Left ventricle myocardium inferior (tissue), 1 donor: Measurements from ENCODE around the gene FSTL5. TPM values are rescaled to one million over a fixed set of nuclear protein-coding genes. Genes with fewer than 3 reads are reported as not detected.

Source experiments
- DNase-seq: peaks from one replicate; pipeline ENCODE4 v3.0.0-alpha.2; 2020
- H3K27ac ChIP-seq: fragments of 200-600 bp; replicated peaks from 2 replicates; pipeline ENCODE4 v1.8.0; 2021
- H3K27me3 ChIP-seq: fragments of 200-600 bp; 2 replicates; pipeline ENCODE4 v1.8.0; 2021; ENCODE audit warnings: low read depth
- H3K36me3 ChIP-seq: fragments of 200-600 bp; 2 replicates; pipeline ENCODE4 v1.8.0; 2021
- H3K4me1 ChIP-seq: fragments of 200-600 bp; 2 replicates; pipeline ENCODE4 v1.8.0; 2021
- H3K4me3 ChIP-seq: fragments of 200-600 bp; 2 replicates; pipeline ENCODE4 v1.8.0; 2021; ENCODE audit warnings: mild to moderate bottlenecking, moderate library complexity
- H3K9me3 ChIP-seq: fragments of 200-600 bp; replicated peaks from 2 replicates; pipeline ENCODE4 v1.8.0; 2021
- CTCF ChIP-seq: fragments of 200-600 bp; IDR thresholded peaks from 2 replicates; pipeline ENCODE4 v1.8.0; 2021; ENCODE audit warnings: antibody characterized with exemption, mild to moderate bottlenecking, borderline replicate concordance
- intact Hi-C: fragments of 100-400 bp; cut with micrococcal nuclease; formaldehyde crosslinking; loops from one replicate; pipeline ENCODE4 v1.11.0; 2022
- total RNA-seq: library from RNA; stranded (reverse); fragmentation: NEBNext Ultra II Directional; extraction: Animal tissue kit (Norgen Biotek cat#: 25700); gene quantifications from one replicate; pipeline ENCODE4 v1.2.1, GENCODE V29; 2021
- donor health status: DM: no; HTN: yes; CAD: no; lungs with severe emphysema.

The FSTL5 gene
- total RNA-seq, 1 donor from 2014 or later: not detected

DNA sequence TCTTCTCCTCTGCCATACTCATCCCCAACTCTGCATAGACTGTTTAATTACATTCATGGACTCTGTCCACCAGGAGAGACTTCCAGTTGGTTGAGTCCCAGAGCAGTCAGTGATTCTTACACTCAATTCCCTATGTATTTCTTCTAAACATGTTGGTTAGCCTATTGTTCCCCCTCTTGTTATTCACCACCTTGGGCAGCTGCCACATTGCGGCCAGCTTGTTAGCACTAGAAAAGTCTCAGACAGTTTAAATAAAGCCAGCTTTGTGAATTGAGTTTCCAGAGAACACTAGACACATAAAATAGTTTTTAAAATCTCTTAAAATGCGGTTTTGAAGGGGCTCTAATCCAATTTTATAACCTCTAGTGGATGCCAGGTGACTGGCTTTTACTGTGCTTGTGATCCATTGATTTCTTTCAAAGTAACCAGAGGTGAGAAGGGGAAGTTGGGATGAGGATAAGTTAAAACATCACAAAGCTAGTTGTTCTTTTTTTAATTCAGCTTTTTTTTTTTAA lies 827.7 kb downstream of the FSTL5 start:
- intact Hi-C loops: no loop called here
- TF ChIP-seq CTCF: no peak
- H3K36me3 ChIP-seq: no peaks in the 10 kb centered on the region
- H3K4me3 ChIP-seq: no peak overlapping the region
- no peaks in the 10 kb centered on the region for H3K9me3 ChIP-seq
- no peak overlapping the region for H3K27ac ChIP-seq
- no peaks in the 10 kb centered on the region for H3K4me1 ChIP-seq
- DNase-seq: no peak
- no peaks in the 10 kb centered on the region for H3K27me3 ChIP-seq
